C4-2B (cell line): ENCODE measurements around the gene TSPAN3.

Source experiments
- CTCF ChIP-seq: fragments of 450-650 bp; conservative IDR thresholded peaks from 2 replicates; pipeline ENCODE4 v1.5.1; 2017; ENCODE audit warnings: mild to moderate bottlenecking
- ZFX ChIP-seq: fragments of 450-650 bp; IDR thresholded peaks from 2 replicates; pipeline ENCODE4 v1.6.1; 2017

- no peak for TF ChIP-seq CTCF
- no peak for TF ChIP-seq ZFX
Measured at GRCh38 chr15:77067691-77068367, 3.1 kb downstream of the TSPAN3 start.
